Transverse colon (tissue), 3 donors: ENCODE results near the gene AKAP13.

Experiments used
- CTCF ChIP-seq, 5 experiments: fragments of 200-600 bp in 3 of 5; fragments of 450-650 bp in 2 of 5; sonication (generic) in 3 of 5; IDR thresholded peaks; 1 replicate in 2 of 5; 2 replicates in 3 of 5; pipeline ENCODE4 v1.5.1; 2016 to 2017; ENCODE audit warnings: antibody characterized with exemption in 5 of 5, inconsistent platforms in 3 of 5, mild to moderate bottlenecking in 2 of 5, moderate library complexity in 1 of 5
- EP300 ChIP-seq: sonication (generic); formaldehyde crosslinking; IDR thresholded peaks from one replicate; pipeline ENCODE4 v1.6.1; 2017; ENCODE audit warnings: antibody characterized with exemption, low read depth

- TF ChIP-seq CTCF (IDR thresholded peaks at IDR 0.05) = no peak
- no peak for TF ChIP-seq EP300
These were observed 261.8 kb downstream of the AKAP13 start for GRCh38 chr15:85642065-85642692.
